ENCODE results near the gene NCOA3. TPM values are rescaled to one million over a fixed set of nuclear protein-coding genes. Genes with fewer than 3 reads are reported as not detected.
"Not testable (repeated sequence)": the region's sequence is repeated elsewhere in the genome, so short reads cannot be mapped to it uniquely, and the experiment has no call there.

The NCOA3 gene
- total and polyA plus RNA-seq, 7 donors: 11.9 to 56.9 (median 18.1) TPM

DNA sequence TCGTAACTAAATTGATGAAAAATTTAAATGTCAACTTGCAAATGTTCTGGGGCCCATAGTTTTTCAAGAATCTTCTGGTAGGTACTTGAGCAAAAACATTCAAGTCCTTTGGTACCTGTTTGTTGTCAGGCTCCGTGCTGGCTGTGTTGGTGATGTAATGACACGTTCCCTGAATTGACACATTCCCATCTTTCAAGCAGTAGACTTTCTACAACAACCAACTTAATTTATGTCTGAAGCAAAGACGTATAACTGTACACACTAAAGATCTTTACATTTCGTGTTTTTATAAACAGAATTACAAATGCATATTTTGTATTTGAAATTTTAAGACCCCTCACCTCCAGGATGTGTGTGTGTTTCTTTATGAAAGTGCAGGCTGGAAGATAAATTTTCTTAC lies 49.5 kb downstream of the NCOA3 start:
- ATAC-seq: no peak
- TF ChIP-seq, protein P1, sequence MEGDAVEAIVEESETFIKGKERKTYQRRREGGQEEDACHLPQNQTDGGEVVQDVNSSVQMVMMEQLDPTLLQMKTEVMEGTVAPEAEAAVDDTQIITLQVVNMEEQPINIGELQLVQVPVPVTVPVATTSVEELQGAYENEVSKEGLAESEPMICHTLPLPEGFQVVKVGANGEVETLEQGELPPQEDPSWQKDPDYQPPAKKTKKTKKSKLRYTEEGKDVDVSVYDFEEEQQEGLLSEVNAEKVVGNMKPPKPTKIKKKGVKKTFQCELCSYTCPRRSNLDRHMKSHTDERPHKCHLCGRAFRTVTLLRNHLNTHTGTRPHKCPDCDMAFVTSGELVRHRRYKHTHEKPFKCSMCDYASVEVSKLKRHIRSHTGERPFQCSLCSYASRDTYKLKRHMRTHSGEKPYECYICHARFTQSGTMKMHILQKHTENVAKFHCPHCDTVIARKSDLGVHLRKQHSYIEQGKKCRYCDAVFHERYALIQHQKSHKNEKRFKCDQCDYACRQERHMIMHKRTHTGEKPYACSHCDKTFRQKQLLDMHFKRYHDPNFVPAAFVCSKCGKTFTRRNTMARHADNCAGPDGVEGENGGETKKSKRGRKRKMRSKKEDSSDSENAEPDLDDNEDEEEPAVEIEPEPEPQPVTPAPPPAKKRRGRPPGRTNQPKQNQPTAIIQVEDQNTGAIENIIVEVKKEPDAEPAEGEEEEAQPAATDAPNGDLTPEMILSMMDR (IDR thresholded peaks at IDR 0.05): no peak
- Histone ChIP-seq H3K36me3 (ENCODE audit: insufficient read depth in 1 of 2, low read depth in 1 of 2) (no peaks in the 10 kb centered on the region), H3K27ac (no peak overlapping the region), H3K4me3 (no peak overlapping the region), H3K4me1 (peaks cover 1% of the 10 kb centered on the region), H3K27me3 (ENCODE audit: insufficient read depth in 3 of 3, low read length in 2 of 3) (no peaks in the 10 kb centered on the region), H3K9me3 (no peaks in the 10 kb centered on the region)
- 67 to 84% (median 79%) methylated on average over 5 of the region's 5 CpGs for WGBS, 3 donors
- intact Hi-C loops (cut with DNase I): no loop called here
- DNase-seq: no peak

DNA sequence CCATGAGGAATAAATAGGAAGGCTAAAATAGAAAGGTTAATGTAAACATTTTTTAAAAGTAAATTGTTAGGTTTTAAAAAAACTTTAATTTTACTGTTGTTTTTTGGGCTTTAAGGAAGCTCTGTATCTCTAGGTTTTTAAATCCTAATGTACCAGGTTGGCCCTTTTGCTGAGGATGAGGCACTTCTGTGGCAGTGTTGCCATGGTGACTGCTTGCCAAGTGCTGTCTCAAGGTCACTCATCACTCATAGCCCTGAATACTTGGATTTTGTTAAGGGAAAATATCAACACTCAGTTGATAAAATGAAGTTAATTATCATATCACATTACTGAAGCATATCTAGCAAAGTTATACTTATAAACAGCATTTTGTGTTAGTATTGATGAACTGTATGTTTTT lies 50.2 kb downstream of the NCOA3 start:
- ATAC-seq (peak in 1 of 4 donors; percentile 61), DNase-seq (no peak)
- Histone ChIP-seq H3K9me3 (no peaks in the 10 kb centered on the region), H3K4me1 (no peaks in the 10 kb centered on the region), H3K4me3 (no peak overlapping the region), H3K36me3 (ENCODE audit: insufficient read depth in 1 of 2, low read depth in 1 of 2) (no peaks in the 10 kb centered on the region), H3K27ac (no peak overlapping the region), H3K27me3 (ENCODE audit: insufficient read depth in 3 of 3, low read length in 2 of 3) (no peaks in the 10 kb centered on the region)
- intact Hi-C loops (cut with DNase I): no loop called here
- TF ChIP-seq, protein P1 (IDR thresholded peaks at IDR 0.05): no peak

DNA sequence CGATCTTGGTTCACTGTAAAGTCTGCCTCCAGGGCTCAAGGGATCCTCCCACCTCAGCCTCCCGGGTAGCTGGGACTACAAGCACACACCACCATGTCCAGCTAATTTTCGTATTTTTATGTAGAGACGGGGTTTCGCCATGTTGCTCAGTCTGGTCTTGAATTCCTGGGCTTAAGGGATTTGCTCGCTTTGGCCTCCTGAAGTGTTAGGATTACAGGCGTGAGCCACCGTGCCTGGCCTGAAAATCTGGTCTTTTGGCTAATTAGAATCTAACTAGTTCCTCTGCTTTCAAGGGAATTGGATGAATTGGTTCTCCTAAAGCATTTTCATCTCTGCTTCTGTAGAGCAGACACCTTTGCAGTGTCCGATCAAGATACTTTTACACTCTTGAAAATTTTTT lies 51.3 kb downstream of the NCOA3 start:
- DNase-seq: no peak
- no peak overlapping the region for H3K4me3 ChIP-seq
- H3K27me3 ChIP-seq (ENCODE audit: insufficient read depth in 3 of 3, low read length in 2 of 3): no peaks in the 10 kb centered on the region
- H3K9me3 ChIP-seq: no peaks in the 10 kb centered on the region
- H3K36me3 ChIP-seq (ENCODE audit: insufficient read depth in 1 of 2, low read depth in 1 of 2): no peaks in the 10 kb centered on the region
- TF ChIP-seq, protein P1 (IDR thresholded peaks at IDR 0.05): no peak
- WGBS, 3 donors: 92 to 96% (median 96%) methylated on average over 9 of the region's 9 CpGs
- intact Hi-C loops (cut with DNase I): no loop called here
- peaks cover 11% of the 10 kb centered on the region for H3K4me1 ChIP-seq
- H3K27ac ChIP-seq: no peak overlapping the region
- ATAC-seq: no peak

DNA sequence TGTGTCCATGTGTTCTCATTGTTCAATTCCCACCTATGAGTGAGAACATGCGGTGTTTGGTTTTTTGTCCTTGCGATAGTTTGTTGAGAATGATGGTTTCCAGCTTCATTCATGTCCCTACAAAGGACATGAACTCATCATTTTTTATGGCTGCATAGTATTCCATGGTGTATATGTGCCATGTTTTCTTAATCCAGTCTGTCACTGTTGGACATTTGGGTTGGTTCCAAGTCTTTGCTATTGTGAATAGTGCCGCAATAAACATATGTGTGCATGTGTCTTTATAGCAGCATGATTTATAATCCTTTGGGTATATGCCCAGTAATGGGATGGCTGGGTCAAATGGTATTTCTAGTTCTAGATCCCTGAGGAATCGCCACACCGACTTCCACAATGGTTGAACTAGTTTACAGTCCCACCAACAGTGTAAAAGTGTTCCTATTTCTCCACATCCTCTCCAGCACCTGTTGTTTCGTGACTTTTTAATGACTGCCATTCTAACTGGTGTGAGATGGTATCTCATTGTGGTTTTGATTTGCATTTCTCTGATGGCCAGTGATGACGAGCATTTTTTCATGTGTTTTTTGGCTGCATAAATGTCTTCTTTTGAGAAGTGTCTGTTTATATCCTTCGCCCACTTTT lies 52.0 kb downstream of the NCOA3 start:
- peaks cover 19% of the 10 kb centered on the region for H3K4me1 ChIP-seq
- ATAC-seq; H3K4me3 ChIP-seq; H3K27me3 ChIP-seq (ENCODE audit: insufficient read depth in 3 of 3, low read length in 2 of 3); H3K36me3 ChIP-seq (ENCODE audit: insufficient read depth in 1 of 2, low read depth in 1 of 2); H3K9me3 ChIP-seq; DNase-seq; intact Hi-C loops (cut with DNase I); H3K27ac ChIP-seq: not testable (repeated sequence)
- WGBS, 3 donors: 93 to 100% (median 100%) methylated on average over 1 to 5 of the region's 8 CpGs

DNA sequence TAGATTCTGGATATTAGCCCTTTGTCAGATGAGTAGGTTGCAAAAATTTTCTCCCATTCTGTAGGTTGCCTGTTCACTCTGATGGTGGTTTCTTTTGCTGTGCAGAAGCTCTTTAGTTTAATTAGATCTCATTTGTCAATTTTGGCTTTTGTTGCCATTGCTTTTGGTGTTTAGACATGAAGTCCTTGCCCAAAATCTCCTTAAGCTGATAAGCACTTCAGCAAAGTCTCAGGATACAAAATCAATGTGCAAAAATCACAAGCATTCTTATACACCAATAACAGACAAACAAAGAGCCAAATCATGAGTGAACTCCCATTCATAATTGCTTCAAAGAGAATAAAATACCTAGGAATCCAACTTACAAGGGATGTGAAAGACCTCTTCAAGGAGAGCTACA lies 52.6 kb downstream of the NCOA3 start:
- H3K27ac ChIP-seq; intact Hi-C loops (cut with DNase I); H3K36me3 ChIP-seq (ENCODE audit: insufficient read depth in 1 of 2, low read depth in 1 of 2); H3K27me3 ChIP-seq (ENCODE audit: insufficient read depth in 3 of 3, low read length in 2 of 3); ATAC-seq; H3K9me3 ChIP-seq; DNase-seq; H3K4me3 ChIP-seq: not testable (repeated sequence)
- H3K4me1 ChIP-seq: peaks cover 23% of the 10 kb centered on the region

DNA sequence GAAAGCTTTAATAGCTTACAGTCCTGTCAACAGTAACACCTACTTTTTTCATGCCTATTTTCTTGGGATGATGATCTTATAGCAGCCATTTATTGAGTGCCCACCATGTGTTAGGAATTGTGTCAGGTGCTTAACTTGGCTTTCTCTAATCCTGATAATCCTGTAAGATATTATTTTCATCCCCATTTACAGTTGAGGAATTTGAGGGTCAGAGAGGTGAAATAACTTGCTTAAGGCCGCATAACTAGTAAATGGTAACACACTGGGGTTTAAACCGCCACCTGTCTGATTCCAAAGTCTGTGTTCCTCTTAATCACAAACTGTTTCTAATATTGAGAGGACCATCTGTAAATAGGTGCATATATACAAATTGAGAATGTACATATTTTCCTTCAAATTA lies 55.5 kb downstream of the NCOA3 start:
- intact Hi-C loops (cut with DNase I): no loop called here
- H3K9me3 ChIP-seq: no peaks in the 10 kb centered on the region
- WGBS, 3 donors: 29 to 47% (median 30%) methylated on average over 2 of the region's 2 CpGs
- no peak overlapping the region for H3K27ac ChIP-seq
- H3K4me3 ChIP-seq: no peak overlapping the region
- TF ChIP-seq, protein P1 (IDR thresholded peaks at IDR 0.05): no peak
- H3K36me3 ChIP-seq (ENCODE audit: insufficient read depth in 1 of 2, low read depth in 1 of 2): no peaks in the 10 kb centered on the region
- H3K4me1 ChIP-seq: peaks cover 44% of the 10 kb centered on the region
- H3K27me3 ChIP-seq (ENCODE audit: insufficient read depth in 3 of 3, low read length in 2 of 3): no peaks in the 10 kb centered on the region
- peak in 2 of 4 donors; percentile 11 to 48 for ATAC-seq
- DNase-seq: no peak

Data from psoas muscle (tissue), 8 donors.